HG03139 (cell line): Measurements from ENCODE around the gene INPP4A.

Experiments
- ATAC-seq: cut with Tn5 transposase; IDR thresholded peaks from one replicate; pipeline ENCODE4 v1.9.1; 2021; ENCODE audit not compliant: unreplicated experiment

INPP4A gene

GRCh38 chr2:98489971-98490962 lies 45.6 kb downstream of the INPP4A start:
- no peak for ATAC-seq

DNA sequence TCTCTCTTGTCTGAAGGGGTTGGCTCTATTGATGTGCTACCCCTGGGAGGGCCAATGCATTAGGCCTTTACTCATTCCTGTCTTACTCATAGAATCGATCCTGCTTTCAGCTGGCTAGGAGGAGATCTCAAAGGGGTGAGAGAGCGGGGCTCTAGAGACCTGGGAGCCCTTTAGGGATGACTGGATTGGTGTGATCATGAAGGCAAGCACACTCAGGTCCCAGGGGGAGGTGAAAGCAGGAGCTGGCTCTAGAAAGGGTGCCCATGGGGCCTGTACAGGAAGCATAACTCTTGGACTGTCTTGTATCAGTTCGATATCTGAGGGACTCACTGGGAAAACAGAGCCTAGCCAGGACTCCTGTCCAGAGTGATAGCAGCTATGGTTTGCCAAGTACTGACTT lies 47.8 kb downstream of the INPP4A start:
- ATAC-seq, result no peak

GRCh38 chr2:98494699-98495098 lies 50.0 kb downstream of the INPP4A start:
- ATAC-seq, result no peak

GRCh38 chr2:98496750-98497493 lies 52.3 kb downstream of the INPP4A start:
- no peak for ATAC-seq

- no peak for ATAC-seq
Observed at GRCh38 chr2:98498703-98499440, 54.2 kb downstream of the INPP4A start.

DNA sequence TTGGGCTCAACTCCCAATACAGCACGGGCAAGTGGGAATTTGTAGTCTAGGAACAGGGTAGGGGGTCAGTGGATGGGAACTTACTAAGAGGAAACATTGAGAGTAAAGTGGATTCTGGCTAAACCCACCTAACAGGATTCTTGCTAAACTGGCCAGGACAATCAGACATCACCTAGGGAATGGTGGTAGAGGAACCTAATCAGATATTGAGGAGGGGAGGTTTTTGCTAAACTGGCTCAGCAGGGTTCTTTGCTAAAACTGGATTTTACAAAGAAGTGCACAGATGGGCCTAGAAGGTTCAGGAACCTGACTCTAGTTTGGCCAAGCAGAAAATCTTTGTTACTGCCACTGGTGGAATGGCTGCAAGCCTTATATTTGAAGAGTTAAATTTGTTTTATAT lies 55.9 kb downstream of the INPP4A start:
- ATAC-seq, result no peak

DNA sequence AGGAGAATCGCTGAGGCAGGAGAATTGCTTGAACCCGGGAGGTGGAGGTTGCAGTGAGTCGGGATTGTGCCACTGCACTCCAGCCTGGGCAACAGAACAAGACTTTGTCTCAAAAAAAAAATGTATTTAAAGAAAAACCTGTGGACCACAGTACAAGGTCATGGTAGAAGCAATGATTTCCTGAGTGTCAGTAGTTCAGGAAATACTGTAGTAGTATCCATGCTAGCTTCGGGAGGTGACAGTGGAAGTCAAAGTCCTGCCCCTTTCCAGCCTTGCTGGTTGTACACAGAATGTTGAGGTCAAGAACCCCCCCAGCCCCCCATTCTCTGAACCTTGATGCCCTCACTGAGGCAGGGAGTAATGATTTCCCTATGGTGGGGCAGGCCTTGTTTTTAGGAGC lies 56.6 kb downstream of the INPP4A start:
- ATAC-seq, result no peak

GRCh38 chr2:98501876-98502275 lies 57.2 kb downstream of the INPP4A start:
- no peak for ATAC-seq

- no peak for ATAC-seq
Observed at GRCh38 chr2:98502556-98503335, 58.1 kb downstream of the INPP4A start.

DNA sequence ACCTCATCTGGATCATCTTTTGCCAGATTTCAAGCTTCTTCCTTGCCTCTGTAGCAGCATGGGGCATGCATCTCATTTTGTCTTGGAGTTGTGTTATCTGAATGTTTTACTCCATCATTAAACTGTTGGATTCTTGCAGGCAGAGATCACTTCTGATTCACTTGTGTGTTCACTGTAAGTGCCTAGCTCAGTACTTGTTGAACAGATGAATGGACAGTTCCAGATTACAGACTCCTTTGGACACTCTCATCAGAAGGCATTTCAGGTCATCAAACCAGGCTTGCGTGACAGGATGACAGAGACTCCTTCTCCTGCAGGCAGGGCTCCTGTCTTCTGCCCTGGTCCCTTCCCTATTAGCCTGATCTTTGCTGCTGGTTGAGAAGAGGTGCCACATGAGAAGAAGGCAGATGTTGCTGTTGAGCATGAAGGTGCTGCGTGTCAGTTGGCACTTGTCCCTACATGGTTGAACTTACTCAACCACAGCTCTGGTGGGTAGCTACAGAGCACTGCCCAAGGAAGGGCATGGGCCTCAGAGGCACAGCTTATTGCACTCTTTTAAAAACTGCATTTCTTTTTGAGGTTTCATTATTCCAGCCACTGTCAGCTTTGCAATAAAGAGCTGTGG lies 58.9 kb downstream of the INPP4A start:
- ATAC-seq, result no peak

DNA sequence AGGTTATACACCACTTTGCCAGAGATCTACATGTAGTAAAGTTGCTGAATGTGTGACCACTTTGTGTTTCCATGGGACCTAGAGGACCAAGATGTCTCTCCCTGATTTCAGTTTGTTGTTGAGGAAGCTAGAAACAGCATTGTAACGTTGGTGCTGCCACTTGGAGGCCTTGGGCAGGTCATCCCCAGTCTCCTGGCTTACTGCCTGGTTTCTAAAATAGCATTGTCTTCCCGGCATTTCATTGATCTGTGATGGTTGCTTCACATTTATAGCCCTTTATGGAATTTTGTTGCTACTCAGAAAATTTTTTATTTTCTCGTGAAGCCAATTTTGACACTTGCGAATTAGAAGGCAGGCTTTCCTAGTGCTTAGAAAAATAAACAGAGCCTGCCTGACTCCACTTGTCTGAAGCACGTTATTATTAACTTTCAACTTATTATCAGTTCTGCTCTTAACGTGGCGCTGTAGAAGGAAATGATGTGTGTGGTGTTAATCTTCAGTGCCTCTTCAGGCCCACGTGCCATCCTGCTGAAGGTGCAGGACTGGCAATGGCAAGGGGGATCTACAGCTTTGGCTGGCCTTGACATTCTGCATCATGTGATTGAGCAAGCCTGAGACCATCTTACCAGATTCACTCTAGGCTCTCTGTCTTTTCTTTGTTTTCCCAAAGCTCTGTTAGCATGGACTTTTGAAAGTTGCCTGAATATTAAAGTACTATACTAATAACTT lies 59.9 kb downstream of the INPP4A start:
- ATAC-seq, result no peak

DNA sequence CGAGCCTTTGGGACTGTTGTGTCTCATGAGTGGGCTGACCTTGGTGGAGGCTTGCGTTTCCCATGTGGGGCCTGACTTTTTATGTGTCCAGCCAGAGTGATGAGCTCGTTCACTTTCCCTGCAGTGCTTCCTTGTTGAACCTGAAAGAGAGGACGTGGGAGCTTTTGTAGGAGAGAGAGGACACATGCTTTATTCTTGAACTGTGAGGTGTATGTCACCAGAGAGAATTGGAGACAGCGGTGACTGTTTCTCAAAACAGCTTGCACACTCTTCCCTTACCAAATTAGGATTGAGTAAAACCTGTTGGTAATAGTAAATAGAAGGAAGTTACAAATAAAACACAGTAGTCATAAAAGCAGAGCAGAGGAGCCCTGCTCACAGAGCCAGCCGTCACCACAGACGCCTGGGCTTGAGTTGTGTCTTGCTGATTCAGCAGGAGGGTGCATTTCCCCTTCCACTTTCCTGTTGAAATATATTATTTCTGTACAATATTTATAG lies 60.7 kb downstream of the INPP4A start:
- ATAC-seq, result no peak

DNA sequence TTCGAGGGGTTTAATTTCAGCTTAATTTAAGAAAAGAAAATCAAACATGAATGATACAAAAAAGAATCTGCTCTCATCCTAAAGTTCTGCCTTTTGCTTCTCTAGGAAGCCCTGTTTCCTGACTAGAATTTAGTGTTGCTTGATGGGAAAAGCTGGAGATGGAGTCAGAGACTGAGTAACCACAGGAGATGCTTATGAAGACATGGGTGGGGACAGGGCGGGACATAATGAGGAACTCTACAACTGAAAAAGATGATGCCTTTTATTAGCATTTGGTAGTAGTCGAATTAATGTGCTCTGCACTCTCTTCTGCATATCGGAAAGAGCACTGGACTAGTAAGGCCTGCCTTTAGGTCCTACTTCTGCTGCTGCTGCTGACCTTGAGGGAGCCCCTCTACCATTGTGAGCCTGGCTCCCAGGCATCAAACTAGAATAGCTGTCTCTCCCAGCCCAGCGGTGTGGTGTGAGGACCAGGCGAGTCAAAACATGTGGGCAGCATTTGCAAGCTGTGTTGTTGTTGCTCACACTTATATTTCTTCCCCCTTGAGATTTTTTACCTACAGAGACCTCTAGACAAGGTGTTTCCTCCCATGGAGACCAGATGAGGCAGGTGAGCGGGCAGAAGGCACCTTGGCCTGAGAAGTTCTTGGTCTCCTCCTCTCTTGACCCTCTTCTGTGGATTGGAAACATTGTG lies 61.5 kb downstream of the INPP4A start:
- ATAC-seq, result no peak

GRCh38 chr2:98506881-98507280 lies 62.2 kb downstream of the INPP4A start:
- no peak for ATAC-seq

- no peak for ATAC-seq
Observed at GRCh38 chr2:98507461-98507860, 62.8 kb downstream of the INPP4A start.

DNA sequence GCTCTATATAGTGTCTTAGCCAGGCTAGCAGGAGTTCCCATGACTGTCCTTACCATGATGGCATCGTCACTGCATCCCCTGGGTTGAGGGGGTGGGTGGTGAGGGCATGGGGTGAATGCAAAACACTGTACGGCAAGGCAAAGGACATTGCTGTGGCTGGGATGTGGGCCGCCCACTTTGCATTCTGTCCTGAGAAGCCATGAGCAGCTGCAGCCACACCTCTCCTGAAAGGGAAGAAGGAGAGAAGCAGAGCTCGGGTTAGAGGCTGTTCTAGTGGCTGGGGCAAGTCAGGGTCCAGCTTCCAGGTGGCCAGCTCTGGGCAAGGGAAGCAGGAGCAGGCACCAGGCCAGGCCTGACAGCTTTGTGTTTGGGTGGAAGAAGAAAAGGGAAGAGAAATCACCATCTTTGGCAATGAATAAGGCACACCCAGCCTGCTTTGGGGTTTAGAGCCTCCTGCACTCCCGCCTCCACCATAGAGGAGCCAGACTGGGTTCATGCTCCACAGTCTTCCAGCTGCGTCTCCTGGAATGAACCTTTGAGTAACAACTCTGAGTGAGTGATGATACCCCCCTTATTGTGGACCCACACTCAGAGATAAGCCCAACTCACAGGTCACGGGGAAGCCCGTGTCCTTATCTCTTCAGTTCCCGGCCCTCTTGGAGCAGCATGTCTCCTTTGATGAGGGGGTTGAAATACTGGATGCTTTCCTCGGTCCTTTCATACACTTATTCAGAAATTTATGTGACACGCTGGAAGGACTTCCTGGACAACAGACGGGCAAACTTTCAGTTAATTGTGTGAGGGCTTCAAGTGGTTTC lies 63.4 kb downstream of the INPP4A start:
- ATAC-seq, result no peak

DNA sequence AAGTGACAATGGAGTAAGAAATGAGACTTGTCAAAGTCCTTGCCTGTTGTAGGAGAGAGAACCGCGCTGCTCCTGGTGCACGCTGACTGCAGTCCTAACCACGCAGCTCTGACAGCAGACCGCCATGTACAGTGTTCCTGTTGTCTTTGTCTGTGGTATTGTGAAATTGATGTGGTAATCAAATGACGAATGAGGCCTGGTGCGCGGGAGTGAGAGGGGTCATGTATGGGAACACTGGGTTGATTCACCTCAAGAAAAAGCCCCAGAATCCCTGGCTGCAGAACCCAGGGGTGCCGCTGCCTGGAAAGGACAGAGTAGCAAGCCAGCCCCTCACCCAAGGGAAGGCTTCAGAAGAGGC lies 64.0 kb downstream of the INPP4A start:
- ATAC-seq, result no peak
